DMS114 treated with DMSO at 0.1 percent for 48 hours (cell line): Measurements from ENCODE around the gene INTS12.
A peak's percentile ranks its signal among the peaks of the same experiment; 100 is the strongest.

ENCODE experiments used
- DNase-seq: peaks from one replicate; lab custom pipeline; 2025; ENCODE audit not compliant: unreplicated experiment; lab: John Stamatoyannopoulos, UW

The INTS12 gene

DNA sequence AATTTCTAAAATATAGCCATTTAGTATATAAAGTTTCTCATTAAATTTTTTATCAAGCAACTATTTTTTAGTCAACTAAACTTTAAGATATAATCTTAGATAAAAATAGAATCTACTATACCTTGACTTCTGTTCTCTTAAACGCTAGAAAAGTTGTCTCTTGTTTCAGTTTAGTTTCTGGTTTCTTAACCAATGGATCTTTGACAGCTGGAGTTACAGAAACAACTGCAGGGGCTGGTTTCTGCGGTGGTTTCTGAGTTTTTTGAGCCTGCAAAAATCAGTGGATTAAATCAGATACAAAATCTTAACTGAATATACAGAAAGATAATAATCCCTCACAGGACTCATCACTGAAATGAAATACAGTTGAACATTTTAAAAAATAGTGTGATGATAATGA lies 21.9 kb downstream of the INTS12 start:
- DNase-seq, result no peak

DNA sequence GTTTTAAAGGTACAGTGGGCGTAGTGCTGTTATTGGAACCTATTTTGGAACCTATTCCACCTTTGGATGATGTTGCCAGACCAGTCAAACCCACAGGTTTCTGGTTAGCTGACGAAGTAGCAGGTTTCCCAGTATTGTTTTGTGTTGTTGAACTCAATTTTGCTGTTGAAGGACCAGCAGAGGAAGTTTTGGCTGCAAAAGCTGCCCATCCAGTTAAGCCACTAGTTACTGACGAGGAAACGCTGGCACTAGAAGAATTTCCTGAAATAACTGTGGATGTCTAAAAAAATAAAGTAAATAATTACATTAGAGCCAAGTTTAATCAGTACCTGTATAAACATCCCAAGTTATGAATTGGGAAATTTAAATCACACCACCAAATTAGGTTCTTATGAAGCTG lies 25.5 kb downstream of the INTS12 start:
- no peak for DNase-seq

DNA sequence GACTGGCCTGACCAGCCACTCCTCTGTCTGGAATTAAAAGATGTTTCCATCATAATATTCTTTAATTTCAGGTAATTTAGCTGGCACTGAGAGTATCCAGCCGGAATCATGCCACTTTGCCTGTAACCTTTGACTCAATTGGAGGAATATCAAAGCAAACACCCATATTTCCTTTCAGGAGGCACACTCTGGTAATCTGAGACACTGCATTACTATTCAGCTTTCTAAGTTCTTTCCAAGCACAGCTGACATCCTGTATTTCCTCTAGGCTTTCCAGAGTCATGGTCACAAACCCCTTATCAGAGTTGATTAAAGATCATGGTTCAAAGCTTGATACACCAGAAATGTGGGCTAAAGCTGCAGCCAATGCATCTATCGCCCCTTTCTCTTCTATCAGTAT lies 29.3 kb downstream of the INTS12 start:
- DNase-seq, result no peak

DNA sequence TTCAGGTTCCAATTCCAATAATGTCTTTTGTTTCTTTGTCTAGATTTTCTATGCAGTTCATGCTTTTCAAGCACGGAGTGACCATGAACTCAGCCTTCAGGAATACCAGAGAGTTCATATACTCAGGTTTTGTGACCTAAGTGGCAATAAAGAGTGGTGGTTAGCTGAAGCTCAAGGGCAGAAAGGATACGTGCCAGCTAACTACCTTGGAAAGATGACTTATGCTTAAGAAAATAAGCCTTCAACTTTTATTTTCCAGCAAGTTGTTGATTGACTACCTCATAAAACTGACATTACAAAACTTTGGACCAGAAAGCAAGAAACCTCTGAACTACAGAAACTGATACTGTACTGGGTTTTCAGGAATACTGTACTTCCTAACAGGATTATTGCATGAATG lies 30.8 kb downstream of the INTS12 start:
- no peak for DNase-seq

DNA sequence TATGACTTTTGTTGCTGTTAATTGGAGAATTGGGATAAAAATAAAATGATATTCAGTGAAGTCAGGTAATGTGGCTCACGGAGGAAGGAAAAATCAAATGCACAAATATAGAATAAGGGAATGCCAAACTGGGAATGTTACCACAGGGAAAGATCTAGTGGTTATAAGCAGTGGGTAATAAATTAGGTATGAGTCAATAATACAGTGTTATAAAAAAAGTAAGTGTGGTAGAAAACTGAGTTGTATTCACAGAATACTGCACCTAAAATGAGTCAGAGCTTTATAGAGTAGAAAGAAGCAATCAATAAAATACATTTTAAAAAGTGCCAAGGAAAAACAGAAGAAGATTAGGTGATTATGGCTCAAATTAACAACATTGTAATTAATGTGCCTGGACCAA lies 34.5 kb downstream of the INTS12 start:
- DNase-seq, result no peak

DNA sequence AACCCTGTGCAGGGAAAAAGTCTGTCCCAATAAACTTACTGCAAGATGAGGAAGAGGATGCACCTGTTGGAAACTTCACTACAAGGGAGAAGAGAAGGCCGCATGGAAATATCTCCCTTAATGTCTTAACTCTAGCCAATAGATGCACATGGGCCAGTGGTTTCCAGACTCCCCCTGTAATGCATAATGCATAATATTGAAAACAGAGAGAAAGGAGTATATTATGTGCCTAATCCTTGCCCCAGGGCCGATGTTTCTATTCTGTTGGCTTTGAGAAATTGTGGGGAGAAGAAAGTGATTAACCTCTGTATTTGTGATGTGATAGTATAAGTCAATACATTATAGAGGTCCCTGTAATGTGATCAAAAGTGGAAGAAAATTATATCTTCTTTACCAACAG lies 37.2 kb downstream of the INTS12 start:
- no peak for DNase-seq

DNA sequence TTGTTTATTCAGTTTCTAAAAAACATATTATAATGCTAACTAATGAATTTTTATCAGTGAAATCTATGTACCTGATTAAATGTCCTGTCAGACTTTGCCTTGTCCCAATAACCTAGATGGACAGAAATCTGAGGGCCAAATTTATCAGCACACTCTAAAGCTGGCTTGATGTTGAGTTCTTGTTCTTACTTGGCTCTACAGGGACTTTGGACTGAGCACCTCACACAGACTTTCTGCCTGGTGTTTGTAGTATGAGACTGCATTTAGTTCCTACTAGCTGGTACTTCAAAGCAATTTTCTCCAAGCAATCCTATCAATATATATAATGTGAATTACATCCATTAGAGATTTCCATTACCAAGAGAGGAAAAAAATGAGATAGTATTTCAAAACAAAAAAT lies 37.8 kb downstream of the INTS12 start:
- no peak for DNase-seq

DNA sequence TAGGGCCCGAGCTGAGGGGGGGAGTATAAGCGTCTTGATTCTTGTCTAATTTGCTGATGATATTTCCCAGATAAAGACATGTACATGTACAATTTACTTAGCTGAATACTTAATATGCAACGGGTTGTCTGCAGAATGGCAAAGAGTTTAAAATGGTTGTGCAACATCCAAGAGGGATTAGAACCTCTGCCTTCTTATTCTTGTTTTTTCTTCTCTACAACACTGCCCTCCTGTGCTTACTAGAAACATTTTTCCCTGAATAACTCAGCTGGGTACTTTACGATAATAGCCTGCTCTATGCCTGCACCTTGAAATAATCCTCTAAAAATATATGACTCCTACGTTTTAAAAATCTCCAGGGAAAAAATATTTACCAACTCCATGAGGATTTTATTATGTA lies 41.8 kb downstream of the INTS12 start:
- peak; percentile 2 for DNase-seq

DNA sequence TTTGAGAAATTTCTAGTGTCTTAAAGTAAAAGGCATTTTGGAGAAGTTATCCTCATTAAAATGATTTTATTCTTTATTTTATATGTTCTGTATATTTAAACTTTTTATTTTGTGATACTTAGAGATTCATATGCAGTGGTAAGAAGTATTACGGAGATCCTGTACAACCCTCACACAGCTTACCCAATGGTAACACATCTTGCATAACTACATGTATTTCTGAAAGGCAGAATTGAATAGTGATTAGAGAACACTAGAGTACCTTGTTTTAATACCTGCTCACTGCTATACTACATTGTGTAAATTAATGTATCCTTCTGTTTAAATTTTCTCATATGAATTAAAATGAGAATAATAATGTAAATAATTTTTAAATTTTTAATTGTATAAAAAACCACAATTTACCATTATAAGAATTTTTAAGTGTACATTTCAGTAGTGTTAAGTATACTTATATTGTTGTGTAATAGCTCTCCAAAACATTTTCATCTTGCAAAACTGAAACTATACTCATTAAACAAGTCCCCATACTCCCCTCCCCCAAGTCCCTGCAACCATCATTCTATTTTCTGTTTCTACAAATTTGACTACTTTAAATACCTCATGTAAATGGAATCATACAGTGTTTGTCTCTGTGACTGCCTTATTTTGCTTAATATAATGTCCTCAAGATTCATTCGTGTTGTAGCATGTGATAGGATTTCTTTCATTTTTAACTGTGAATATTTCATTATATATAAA lies 45.4 kb downstream of the INTS12 start:
- no peak for DNase-seq

DNA sequence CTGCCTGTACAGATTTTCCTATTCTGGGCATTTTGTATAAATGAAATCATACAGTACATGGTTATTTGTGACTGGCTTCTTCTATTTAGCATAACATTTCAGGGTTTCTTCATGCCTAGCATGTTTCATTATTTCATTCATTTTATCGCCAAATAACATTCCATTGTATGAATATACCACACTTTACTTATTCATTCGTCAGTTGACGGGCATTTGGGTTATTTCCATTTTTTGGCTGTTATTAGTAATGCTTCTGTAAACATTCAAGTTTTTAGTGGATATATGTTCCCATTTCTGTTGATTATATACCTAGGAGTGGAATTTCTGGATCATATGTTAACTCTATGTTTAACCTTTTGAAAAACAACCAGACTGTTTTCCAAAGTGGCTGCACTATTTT lies 47.5 kb downstream of the INTS12 start:
- DNase-seq, result no peak

DNA sequence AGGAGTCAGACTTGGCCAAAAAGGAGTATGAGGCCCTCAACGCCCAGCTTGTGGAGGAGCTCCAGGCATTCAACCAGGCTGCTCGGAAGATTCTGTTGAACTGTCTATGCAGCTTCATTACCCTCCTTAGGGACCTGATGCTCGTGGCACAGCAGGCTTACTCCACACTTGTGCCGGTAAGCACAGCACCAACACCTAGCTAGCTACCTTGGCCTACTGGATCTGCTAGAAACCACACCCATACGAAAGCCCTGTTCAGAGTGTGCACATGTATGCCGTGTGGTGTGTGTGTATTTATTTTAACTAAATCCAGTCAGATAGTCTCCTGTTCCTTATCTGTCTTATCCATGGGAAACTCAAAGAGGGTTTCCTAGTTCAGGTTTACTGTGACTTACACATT lies 49.3 kb downstream of the INTS12 start:
- no peak for DNase-seq

DNA sequence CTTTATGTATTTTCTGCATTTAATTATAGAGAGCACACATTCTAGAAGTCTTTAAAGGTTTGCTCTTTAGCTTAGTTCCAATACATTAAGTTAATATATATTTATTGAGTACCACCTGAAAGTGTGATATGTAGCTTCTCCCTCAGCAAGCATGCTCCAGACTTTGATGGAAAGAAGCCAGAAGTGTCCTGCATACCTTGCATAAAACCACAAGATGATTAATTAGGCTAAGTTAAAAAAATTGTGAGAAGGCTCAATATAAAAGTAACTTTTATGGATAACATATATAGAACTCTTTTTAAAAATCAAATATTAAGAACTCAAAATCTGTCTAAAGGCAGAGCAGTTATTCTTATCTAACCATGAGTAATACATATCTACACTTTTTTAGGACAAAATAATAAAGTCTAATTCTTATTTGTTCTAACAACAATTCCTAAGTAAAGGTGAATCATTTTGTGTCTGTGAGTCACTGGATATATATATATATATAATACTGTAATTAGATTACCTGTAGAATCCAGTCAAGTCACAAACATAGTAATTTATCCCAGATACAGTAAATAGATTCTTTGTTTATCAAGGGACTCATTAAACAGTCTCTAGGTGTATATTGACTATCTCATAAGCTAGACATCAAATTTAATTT lies 51.2 kb downstream of the INTS12 start:
- DNase-seq, result no peak

DNA sequence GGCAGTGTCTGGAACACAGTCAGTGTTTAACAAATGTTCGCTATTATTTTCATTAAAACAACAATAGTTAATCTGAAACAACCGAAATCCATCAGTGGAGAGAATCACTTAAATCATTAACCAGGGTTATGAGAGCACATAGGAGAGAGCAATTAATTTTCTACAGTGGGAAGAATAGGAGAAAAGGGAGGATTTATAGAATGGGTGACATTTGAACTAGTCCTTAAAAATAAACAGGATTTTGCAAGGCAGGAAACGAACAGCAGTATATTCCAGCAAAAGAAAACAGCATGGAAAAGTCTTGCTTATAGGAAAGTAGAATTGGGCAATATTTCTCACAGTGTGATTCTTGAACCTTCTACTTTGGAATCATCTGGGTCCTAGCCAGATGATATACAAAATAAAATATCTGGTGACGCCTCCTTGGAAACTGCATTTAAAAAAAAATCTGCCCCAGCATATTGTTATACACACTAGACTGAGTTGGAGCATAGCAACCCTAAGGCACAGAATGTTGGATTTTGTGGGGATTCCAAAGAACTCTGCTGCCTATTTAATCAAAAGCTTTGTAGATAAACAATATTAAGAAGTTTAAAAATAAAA lies 56.1 kb downstream of the INTS12 start:
- no peak for DNase-seq

DNA sequence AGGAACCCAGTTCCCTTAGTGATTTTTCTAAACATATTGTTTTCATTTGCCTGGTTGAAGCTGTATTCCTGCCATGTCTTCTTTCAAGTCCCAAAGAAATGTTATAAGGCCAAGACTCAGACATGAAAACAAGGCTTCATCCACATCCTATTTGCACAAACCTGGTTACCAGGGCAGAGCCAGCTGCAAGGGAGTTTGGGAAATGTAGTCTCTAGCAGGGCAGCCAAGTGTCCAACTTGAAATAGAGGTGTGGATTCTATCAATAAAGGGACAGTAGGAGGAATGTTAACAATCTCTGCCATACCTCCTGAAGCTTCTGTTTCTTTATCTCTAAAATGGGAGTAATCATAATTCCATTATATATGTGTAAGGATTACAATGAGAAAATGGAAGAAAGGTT lies 56.6 kb downstream of the INTS12 start:
- DNase-seq, result no peak

DNA sequence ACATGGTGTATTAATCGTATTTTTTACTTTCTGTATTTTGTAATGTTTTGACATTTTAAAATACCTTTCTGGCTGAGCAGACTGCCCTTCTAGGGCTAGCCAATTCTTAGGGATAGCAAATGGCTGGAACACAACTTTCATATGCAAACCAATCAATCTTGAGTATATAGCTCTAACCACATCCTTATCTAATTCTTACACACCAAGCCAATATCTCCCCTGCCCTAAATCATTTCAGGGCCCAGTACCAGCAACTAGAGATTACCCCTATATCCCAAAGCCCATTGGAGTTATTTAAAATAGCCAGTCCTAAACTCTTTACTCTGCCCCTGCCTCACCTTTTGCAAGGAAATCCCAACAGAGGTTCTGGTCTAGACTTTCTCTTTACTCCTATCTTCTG lies 58.3 kb downstream of the INTS12 start:
- no peak for DNase-seq

DNA sequence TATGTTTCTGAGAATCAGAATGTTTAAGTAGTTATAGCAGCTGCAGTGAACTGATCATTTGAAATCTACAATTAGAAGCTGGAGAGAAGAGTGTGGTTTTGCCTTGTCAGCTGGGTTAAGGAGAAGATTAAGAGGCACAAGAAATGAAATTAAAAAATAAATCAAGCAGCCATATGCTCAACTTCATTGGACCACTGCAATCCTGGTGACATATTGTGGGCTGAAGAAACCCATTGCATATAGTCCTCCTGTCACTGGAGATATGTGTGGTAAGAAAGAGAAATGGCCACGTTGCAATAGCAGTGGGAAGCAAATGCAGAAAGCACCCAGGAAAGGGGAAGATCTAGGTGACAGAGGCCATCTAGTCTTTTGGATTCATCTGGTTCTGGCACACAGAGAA lies 63.0 kb downstream of the INTS12 start:
- DNase-seq, result no peak

DNA sequence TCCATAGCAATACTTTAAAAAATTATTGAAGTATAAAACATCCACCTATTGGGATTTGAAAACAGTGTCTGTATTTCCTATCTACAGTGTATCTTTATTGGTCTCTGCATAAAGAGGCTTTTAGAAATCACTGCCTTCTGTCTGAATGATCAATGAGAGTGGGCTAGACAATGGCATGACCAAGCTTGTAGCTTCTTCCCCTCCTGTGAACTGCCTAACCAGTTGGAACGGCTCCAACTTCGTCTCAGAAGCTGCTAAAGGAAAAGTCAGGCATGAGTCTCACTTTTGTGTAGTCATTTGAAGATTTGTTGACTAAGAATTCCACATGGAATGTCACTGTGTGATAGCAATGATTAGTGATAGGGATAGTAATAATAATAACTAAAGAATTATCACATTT lies 64.2 kb downstream of the INTS12 start:
- no peak for DNase-seq

DNA sequence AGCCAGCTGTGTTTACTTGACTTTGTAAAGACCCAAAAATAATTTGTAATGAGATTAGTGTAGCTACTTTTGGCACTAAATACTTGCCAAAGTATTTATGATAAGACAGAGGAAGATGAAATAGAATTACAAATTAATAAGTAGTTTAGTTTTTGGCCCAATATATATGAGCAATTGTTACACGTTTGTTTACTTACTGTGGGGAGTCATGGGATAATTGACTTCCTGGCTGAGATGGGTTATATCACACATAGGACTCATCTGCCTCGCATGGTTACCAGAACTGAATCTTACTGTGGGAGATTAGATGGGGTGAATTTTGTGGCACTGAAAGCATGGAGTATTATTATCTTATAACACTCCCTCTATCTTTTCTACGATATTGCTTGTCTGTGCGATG lies 66.6 kb downstream of the INTS12 start:
- no peak for DNase-seq

DNA sequence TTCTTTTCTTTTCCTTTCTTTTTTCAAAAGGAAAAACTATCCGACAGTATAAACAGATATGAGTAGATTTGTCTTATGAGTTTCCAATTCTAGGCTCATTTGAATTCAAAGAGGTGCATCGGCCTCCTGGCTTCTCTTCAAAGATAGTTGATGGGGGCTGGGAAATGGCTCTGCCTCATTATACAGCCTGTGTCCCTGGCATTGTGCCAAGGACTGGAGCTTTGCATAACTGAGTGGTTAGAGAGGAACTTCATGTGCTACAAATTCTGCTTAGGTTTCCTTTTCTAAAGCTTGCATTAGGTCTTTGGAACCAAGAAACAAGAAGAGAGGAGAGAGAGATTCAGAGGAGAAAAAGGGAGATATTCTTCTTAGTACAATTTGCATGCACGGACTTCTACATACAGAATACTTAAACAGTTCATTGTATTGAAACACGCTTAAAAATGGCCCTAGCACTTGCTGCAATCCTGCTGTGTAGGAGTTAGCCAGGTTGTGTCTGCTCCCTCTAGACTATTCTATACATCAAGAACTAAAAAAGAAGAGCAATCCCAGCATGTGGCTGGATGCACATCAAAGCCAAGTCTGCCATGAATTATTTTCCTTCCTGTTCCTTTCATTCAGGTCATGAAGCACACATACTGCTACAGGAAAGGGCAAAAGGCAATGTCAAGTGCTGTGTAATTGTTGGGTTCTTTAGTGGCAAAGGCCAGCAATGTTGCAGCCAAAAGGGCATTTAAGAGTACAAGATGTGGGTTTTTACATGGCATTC lies 70.9 kb downstream of the INTS12 start:
- no peak for DNase-seq

DNA sequence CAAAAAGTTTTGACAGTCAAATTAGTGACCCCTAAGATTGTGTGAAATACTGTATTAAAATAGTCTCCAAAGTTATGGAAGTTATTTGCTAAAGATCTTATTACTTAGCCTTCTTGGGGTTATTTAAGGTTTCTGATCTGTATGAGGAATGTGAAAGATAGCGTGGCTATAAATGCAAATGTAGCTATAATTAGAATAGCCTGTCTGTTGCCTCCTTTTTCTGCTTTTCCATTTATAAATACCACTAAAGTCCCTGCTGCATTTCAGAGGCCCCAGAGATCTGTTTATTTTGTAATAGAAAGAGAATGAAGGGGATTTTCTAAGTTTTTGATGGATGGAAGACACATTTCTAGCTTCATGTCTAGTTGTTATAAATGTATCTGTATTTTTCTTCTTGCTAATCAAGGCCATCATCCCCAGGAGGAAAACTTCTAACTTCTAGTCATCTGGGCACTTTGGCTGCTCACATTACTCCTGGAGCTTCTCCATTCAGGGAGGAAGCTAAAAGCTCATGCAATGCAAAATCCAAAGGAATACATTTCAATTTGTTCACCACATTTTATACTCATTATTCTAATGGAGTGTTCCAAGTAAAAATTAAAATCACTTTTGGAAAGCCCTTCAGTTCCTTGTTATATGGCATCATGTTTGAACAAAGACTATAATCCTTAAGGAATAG lies 73.9 kb downstream of the INTS12 start:
- no peak for DNase-seq

DNA sequence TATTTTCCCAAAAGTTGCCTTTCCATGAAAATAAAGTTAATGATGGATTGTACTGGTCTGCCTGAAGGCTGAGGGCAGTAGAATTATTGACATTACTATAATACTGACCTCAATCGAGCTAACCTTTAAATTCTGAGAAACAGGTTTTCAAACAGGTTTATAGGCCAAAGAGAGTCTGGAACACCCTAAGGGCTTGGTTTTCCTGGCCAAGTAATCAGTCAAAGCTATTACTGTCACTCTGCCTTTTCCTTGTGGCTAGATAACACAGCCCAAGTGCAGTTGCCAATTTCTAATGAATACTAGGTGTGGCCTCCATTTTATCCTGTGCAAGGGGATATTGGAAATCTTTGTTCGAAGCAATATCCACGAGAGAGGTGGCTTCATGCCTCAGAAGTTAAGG lies 75.2 kb downstream of the INTS12 start:
- DNase-seq, result no peak
